Sciatic nerve (tissue), 2 donors: Measurements from ENCODE around the gene TRAK2. TPM values are rescaled to one million over a fixed set of nuclear protein-coding genes. Genes with fewer than 3 reads are reported as not detected.
"Not testable (repeated sequence)": the region's sequence is repeated elsewhere in the genome, so short reads cannot be mapped to it uniquely, and the experiment has no call there.

Experiments
- ATAC-seq: fragments of 200-7000 bp; cut with Tn5 transposase; one replicate; pipeline ENCODE4 v1.9.1; 2020; ENCODE audit warnings: mild to moderate bottlenecking, moderate library complexity
- DNase-seq: peaks from one replicate; pipeline ENCODE4 v3.0.0-alpha.2; 2020; ENCODE audit warnings: low spot score
- intact Hi-C: fragments of 100-400 bp; cut with DNase I; formaldehyde crosslinking; loops from one replicate; pipeline ENCODE4 v1.14.2; 2022
- total RNA-seq: library from RNA; stranded (reverse); fragmentation: NEBNext Ultra II Directional; extraction: Animal tissue kit (Norgen Biotek cat#: 25700); gene quantifications from one replicate; pipeline ENCODE4 v1.2.1, GENCODE V29; 2021
- donor health status: DM: no; HTN: no; CAD: no.
- donor health status: DM: no; HTN: no; CAD: no.

Gene TRAK2, protein sequence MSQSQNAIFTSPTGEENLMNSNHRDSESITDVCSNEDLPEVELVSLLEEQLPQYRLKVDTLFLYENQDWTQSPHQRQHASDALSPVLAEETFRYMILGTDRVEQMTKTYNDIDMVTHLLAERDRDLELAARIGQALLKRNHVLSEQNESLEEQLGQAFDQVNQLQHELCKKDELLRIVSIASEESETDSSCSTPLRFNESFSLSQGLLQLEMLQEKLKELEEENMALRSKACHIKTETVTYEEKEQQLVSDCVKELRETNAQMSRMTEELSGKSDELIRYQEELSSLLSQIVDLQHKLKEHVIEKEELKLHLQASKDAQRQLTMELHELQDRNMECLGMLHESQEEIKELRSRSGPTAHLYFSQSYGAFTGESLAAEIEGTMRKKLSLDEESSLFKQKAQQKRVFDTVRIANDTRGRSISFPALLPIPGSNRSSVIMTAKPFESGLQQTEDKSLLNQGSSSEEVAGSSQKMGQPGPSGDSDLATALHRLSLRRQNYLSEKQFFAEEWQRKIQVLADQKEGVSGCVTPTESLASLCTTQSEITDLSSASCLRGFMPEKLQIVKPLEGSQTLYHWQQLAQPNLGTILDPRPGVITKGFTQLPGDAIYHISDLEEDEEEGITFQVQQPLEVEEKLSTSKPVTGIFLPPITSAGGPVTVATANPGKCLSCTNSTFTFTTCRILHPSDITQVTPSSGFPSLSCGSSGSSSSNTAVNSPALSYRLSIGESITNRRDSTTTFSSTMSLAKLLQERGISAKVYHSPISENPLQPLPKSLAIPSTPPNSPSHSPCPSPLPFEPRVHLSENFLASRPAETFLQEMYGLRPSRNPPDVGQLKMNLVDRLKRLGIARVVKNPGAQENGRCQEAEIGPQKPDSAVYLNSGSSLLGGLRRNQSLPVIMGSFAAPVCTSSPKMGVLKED
- 55.1 TPM for total RNA-seq

DNA sequence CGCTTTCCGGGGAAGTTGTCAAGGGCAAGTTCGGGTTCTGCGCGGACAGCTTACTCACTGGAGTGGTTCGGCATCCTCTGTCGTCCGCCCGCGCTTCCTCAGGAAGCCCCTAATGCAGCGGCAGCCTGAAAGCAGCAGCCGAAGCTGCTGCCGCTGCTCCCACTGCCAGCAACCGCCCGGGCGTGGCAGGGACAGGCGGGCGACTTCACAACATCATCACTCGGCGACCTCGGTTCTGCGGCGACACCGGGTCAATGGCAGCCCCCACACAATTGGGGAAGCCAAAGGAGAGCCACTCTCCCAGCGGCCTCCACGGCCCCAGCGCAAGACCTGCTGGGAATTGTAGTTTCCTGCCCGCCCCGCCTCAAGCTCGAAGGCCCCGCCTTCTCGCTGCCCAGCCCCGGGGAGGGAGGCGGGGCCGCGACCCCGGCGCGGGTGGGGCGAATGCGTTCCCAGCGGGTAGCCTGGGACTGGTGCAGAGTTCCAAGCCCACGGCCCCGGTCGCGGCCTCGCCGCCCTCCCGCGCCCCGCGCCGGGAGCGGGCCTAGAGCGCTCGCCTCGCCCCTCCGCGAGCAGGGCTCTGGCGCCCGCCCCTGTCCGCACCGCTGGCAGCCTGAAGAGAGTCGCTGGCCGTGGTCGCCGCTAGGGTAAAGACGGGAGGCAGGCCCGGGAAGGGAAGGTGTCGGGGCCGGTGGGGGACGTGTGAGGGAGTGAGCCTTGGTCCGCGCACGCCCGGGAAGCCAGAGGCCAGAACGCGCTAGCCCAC, at the start of gene TRAK2, which contains the start of gene STRADB:
Gene TRAK2, minus strand, starts transcription at position 167 of the 766 bp plus-strand sequence. CDS start 30,951 bp downstream, outside the sequence.
Gene STRADB, plus strand, starts transcription at position 449 of the 766 bp plus-strand sequence. CDS start 3,101 bp downstream, outside the sequence.
- intact Hi-C loops: no loop called here

DNA sequence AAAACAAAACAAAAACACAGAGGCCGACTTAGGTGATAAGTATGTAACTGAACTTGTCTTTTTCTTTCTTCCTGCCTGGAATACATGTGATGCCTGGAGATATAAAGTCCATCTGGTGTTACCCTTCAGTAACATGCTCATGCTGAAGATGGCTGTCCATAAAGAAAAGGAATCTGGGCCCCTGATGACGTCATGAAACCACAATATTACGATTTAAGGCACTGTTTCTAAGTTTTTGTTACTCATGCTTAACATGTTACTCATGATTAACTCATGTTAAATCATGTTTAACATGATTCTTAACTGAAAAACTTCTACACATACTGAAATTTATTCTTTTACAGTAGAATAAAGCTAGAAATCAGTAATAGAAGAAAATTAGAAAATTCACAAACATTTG, 49.3 kb upstream of the TRAK2 start:
- ATAC-seq (no peak), DNase-seq (no peak)
- intact Hi-C loops: no loop called here

More for the DNA sequence above, at the start of gene TRAK2, which contains the start of gene STRADB:
- ATAC-seq: peak; percentile 99
- DNase-seq: peak; percentile 96

DNA sequence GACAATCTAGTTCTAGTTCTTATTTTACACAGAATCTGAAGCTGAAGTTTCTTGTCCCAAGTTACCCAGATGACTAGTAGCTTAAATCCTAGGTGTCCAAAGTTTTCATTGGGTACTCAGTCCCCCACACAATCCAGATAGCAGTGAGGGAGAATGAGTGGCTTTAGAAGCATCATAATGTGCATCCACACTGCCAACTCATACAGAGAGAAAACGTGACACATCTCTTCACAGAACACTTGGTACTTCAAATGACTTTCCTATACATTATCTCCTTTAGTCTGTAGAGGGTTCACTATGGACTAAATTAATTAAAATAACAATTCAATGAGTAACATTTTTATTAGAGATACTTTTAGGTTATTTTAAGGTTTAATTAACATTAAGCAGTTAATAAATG, 45.5 kb upstream of the TRAK2 start:
- no peak for ATAC-seq
- DNase-seq: no peak
- intact Hi-C loops: no loop called here

DNA sequence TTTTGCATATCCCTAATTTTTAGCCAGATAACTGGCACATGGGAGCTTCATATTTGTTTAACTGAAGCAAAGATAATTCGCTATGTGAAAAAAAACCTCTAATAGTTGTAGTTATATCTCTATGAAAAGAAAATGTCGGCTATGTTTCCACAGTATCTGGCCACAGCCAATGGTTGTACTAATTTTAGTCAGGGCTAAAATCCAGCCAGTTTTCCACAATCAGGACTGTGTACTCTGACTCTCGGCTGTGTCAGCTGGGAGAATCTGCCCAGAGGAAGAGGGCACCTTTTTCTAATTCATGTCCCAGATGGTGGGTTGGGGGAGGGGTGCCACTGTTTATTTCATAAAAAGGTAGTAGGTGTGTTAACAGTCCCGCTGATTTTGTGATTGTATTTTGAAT, 39.0 kb upstream of the TRAK2 start:
- DNase-seq: no peak
- no peak for ATAC-seq
- intact Hi-C loops: no loop called here

DNA sequence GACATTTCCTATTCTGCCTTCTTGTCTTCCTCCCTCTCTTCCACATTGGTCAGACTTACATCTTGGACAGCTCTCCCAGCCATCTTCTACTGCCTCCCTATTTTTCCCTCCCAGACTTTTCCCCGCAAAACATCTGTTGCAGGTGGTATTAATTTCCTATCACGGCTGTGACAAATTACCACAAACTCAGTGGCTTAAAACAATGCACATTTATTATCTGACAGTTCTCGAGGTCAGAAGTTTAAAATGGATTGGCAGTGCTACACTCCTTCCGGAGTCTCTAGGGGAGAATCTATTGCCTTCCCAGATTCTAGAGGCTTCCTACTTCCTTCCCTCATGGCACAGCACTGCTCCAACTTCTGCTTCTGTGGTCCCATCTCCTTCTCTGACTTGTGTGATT, 33.5 kb upstream of the TRAK2 start:
- DNase-seq (no peak), ATAC-seq (no peak)
- intact Hi-C loops: no loop called here

DNA sequence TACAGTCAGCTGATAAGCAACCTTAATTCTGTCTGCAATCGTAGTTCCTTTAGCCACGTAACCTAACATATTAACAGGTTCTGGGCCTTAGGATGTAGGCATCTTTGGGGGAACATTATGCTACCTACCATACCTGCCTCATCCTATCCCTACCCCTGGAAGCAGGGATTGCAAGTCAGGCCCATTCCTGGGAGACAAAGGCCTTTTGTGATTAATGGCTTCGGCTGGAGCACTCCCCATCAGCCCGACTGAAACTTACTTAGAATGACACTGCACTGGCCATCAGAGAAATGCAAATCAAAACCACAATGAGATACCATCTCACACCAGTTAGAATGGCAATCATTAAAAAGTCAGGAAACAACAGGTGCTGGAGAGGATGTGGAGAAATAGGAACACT, 32.5 kb upstream of the TRAK2 start:
- ATAC-seq, intact Hi-C loops, DNase-seq: not testable (repeated sequence)

DNA sequence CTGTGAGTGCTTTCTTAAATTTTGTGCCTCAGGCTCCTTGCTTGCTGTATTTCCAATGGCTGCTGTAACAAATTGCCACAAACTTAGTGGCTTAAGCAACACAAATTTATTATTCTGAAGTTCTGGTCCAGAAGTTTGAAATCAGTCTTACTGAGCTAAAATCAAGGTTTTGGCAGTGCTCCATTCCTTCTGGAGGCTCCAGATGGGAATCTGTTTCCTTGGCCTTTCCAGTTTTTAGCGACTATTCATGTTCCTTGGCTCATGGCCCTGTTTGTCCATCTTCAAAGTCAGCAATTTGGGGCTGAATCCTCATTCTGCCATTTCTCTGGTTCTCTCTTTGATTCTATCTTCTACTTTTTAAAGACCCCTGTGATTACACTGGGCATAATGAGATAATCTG, 32.1 kb upstream of the TRAK2 start:
- no peak for ATAC-seq
- no peak for DNase-seq
- intact Hi-C loops: no loop called here

DNA sequence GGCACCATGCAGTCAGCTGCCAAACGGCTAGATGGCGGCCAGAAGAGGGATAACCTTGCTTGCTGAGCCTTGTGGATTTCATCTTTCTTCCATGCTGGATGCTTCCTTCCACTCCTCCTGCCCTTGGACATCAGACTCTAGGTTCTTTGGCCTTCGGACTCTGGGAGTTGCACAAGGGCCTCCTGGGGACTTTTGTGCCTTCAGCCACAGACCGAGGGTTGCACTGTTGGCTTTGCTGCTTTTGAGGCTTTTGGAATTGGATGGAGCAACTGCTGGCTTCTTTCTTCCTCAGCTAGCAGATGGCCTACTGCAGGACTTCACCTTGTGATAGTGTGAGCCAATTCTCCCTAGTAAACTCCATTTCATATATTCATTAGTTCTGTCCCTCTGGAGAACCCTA, 31.3 kb upstream of the TRAK2 start:
- ATAC-seq (peak; percentile 62), DNase-seq (no peak)
- intact Hi-C loops: no loop called here

DNA sequence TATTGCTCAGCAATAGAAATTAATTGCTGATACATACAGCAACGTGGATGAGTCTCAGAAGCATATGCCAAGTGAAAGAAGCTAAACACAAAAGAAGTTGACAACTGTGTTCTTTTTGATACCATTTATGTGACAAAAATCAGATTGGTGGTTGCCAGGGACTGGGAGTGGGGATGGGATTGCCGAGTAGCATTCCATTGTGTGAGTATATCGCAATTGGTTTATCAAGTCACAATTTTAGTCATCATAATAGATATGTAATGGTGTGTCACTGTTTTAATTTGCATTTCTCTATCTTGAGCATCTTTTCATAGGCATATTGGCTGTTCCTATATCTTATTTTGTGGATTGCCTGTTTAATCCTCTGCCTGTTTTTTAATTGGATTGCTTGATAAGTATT, 21.2 kb upstream of the TRAK2 start:
- DNase-seq (no peak), ATAC-seq (no peak)
- intact Hi-C loops: no loop called here

DNA sequence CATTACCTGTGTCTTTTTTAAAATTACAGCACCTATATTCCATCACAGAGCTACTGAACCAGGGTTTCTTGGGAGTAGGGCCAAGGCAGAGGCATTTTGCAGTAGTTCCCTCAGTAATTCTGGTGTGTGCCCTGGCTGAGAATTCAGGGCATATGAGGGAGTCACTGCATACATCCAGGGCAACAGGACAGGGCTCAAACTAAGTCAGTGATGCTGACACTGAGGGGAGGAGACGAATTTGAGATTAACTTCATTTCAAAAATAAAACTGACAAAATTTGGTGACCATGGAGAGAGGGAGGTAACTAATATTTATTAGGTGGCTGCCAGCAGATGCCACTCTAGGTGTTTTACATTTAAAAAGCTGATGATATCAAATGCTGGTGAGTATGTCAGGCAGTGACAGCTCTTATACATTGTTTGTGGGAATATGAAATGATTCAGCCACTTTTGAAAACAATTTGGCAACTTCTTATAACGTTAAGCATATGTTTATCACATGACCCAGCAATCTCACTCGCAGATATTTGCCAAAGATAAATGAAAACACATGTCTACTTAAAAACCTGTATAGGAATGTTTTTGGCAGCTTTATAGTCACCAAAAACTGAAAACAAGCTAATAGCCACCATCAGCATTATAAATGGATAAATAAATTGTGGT, 20.6 kb upstream of the TRAK2 start:
- intact Hi-C loops: no loop called here
- DNase-seq (no peak), ATAC-seq (no peak)

DNA sequence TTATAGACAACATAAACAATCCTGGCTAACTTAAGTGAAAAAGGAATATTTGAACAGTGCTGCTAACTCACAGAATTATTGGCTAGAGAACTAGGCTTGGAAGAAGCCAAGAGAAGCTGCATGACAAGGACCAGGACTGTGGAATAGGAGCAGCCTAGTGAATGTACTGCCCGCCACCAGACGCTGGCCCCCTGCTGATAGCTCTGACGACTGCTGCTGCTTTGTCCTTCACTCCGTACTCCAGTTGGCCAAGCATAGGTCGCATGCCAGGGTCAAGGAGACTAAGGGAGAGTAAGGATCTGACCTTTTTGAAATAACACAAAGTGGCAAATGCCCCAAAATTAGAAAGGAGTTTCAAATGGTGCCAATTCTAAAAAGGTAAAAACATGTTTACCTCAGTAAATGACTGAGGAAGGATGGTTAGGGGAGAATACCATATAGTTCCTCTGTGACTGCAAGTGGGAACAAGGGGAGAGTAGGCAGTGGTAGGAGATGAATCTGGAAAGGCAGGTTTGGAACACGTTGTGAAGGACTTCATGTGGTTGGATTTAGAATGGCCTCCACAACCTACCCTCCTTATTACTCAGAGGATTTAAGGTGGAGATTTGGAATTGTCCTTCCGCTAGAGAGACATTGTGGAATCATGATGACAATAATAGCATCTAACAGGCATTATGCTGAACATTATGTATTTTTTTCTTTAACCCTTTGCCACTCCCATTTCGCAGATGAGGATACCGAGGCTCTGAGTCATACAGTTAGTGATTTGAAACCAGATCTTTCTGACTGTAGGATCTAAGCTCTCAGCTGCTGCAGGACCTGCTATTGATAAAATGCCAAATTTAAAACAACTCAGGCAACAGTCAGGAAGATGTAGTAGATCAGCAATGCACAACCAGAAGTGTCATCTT, 19.8 kb upstream of the TRAK2 start:
- DNase-seq (no peak), ATAC-seq (no peak)
- intact Hi-C loops: no loop called here

DNA sequence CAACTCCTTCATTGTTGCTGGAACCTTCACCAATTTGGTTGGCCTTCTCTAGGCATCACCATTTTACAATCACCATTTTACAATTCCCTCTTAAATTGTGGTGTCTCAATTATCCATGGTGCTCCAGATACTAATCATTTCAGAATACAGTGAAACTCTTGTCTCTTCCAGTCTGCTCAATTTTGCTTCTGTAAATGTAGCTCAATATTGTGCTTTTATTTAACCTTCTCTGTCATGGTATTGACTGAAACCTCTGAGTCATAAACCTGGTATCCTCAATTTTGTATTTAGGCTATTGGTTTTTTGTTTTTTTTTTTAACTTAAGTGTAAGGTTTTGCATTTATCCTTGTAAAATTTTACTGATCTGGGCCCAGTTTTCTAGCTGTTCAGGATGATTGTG, 16.4 kb upstream of the TRAK2 start:
- ATAC-seq: no peak

DNA sequence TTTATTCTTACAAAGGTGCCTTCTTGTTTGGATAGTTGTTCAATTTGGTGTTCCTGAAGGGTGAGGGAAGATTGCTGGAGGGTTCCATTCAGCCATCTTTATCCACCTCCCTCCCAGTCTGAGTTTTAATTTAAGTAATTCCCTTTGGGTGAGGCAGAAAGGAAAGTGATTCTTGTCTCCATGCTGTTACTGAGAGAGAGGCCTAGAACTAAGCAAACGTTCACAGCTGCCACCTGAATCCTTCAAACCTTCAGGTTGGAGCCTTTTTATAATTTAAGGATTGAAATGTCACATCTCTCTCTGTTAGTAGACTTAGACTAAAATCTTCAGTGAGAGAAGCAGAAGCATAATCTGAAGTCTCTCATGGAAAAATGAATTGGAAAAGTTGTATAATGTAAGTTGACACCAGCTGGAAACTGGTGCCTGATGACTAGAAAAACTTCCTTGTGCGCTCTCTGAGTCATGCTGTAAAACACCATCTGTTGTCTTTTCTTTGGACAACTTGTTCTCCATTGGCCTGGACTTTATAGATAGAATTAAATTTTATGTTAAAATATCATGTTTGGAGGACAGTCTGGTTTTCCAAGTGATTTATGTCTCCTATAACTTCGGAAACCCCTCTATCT, 14.9 kb upstream of the TRAK2 start:
- ATAC-seq: peak; percentile 88
- no peak for DNase-seq
- intact Hi-C loops: no loop called here

More for the DNA sequence above, 16.4 kb upstream of the TRAK2 start:
- intact Hi-C loops: no loop called here
- DNase-seq: no peak

DNA sequence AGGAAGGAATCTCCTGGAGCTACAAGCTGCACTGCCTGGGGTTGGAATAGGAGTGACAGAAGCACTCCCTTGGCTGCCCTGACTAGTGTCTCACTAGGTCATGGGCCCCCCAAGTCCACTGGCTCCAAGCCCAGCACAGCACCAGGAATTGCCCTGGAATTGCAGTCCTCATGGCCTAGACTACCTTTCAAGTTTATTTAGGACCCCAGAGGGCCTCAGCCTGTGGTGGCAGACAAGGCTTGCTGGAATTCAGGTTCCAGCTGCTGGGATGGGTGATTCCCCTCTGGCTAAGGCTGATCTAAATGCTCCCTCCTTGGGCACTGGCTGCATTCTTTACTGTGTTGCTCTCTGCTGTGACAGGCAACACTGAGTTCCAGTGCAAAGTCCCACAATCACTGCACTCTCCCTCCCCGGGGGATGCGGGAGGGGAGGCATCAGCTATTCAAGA, 14.3 kb upstream of the TRAK2 start:
- ATAC-seq: peak; percentile 82
- intact Hi-C loops: no loop called here
- no peak for DNase-seq

DNA sequence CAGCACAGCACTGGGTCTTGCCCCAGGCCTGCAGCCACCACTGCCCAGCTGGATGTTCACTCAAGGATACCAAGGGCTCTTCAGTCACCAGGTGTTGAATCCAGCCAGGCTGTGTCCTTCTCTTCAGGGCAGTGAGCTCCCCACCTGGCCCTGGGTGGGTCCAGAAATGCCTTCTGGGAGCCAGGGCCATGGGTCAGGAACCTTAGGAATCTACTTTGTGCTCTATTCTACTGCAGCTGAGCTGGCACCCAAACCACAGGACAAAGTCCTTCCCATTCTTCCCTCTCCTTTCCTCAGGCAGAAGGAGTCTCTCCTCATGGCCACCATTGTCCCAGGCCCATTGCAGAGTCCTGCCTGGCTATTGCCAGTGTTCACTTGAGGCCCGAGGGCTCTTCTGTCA, 13.3 kb upstream of the TRAK2 start:
- no peak for ATAC-seq
- intact Hi-C loops: no loop called here
- DNase-seq: no peak

DNA sequence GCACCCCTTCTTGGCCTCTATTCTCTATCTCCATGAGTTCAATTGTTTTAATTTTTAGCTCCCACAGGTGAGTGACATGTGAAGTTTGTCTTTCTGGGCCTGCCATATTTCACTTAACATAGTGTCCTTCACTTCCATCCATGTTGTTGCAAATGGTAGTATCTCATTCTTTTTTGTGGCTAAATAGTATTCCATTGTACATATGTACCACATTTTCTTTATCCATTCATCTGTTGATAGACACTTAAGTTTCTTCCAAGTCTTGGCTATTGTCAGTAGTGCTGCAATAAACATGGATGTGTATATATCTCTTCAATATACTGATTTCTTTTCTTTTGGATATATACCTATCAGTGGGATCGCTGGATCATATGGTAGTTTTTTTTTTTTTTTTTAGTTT, 9.3 kb upstream of the TRAK2 start:
- ATAC-seq (no peak), DNase-seq (no peak)
- intact Hi-C loops: no loop called here

DNA sequence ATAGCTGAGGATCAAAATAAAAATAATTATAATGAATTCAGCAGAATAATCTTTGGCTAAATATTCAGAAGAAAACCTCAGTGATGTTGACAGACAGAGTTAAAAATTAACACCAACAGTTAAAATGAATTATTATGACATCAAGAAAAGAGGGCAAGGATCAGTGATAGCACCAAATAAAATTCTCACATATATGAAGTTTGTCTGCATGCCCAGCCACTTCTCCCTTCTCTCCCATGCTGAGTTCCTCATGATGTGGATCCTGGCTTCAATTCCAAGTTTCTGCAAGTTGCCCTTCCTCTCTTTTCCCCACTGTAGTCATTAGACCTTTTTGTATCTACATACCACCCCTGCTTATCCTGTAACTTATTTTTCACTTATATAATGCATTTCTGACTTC, 7.1 kb upstream of the TRAK2 start:
- intact Hi-C loops: no loop called here
- ATAC-seq: no peak
- no peak for DNase-seq
